GM18907 (cell line): ENCODE results near the gene STMN1.

ENCODE experiments used
- ATAC-seq: cut with Tn5 transposase; IDR thresholded peaks from one replicate; pipeline ENCODE4 v1.9.1; 2021; ENCODE audit warnings: mild to moderate bottlenecking, moderate library complexity; ENCODE audit not compliant: unreplicated experiment

STMN1 gene

GRCh38 chr1:25871704-25872494 is 34.3 kb downstream of the STMN1 start:
- ATAC-seq = no peak

GRCh38 chr1:25871086-25871703 is 35.0 kb downstream of the STMN1 start:
- no peak for ATAC-seq

GRCh38 chr1:25870614-25871013 is 35.6 kb downstream of the STMN1 start:
- ATAC-seq = no peak

- no peak for ATAC-seq
These were observed 36.2 kb downstream of the STMN1 start for GRCh38 chr1:25869909-25870606.

GRCh38 chr1:25867210-25867991 is 38.8 kb downstream of the STMN1 start:
- ATAC-seq = no peak

GRCh38 chr1:25866288-25866687 is 39.9 kb downstream of the STMN1 start:
- ATAC-seq = no peak

- no peak for ATAC-seq
These were observed 41.8 kb downstream of the STMN1 start for GRCh38 chr1:25864434-25864833.

GRCh38 chr1:25863486-25864262 is 42.5 kb downstream of the STMN1 start:
- ATAC-seq = no peak

GRCh38 chr1:25862785-25863485 is 43.3 kb downstream of the STMN1 start:
- no peak for ATAC-seq

GRCh38 chr1:25861316-25862286 is 44.6 kb downstream of the STMN1 start:
- ATAC-seq = no peak

- ATAC-seq = peak; percentile 81
These were observed 47.1 kb downstream of the STMN1 start, which contains the start of gene AUNIP for GRCh38 chr1:25858906-25859789. TSS of gene AUNIP (minus strand) at chr1:25859457. CDS start at chr1:25859357, 100 bp downstream.

- no peak for ATAC-seq
These were observed 47.7 kb downstream of the STMN1 start for GRCh38 chr1:25858494-25858893.

- ATAC-seq = no peak
These were observed 49.4 kb downstream of the STMN1 start for GRCh38 chr1:25856856-25857255.

GRCh38 chr1:25854554-25854953 is 51.7 kb downstream of the STMN1 start:
- ATAC-seq = no peak
